ENCODE measurements around the gene SEC14L1. TPM values are rescaled to one million over a fixed set of nuclear protein-coding genes. Genes with fewer than 3 reads are reported as not detected.

The SEC14L1 gene
- total RNA-seq (10 to 100 TPM; 73.3 to 75.6 TPM), polyA plus RNA-seq (9.5 TPM)

DNA sequence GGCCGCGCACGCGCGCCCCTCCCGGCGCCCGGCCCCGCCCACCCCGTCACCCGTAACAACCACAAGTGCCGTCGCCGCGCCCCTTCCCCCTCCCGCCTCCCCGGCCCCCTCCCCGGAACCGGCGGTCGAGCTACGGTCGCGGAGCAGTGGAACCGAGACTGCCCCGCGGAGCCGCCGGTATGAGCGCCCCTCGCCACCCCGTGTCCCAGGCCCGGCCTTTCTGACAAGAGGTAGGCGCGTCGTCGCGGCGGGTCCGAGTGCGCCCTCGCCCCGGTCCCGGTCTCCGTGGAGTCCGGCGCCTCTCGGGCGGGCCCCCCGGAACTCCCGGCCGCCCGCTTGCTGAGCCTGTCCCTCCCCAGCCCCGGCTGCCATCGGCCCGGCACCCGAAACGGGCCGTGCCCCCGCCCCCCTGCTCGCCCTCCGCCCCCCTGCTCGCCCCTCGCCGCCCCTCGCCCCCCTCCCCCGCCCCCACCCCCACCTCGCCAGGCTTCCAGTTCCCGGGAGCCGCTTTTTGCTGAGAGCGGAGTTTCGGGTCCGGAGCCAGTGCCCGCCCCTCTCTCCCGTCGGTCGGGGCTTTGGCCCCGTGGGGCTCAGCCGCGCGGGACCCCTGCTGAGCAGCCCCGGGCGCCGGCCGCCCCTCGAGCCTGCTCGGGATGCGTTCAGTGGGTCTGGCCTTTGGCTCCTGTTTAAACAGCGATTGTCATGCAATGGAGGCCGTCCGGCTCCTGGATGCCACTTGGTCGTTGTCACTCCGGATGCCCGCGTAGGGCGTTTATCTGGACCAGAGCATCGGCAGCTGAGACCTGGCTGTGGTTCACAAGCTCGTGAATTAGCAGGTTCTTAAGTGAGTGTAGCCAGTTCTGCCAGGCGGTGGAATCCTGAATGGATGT is at the start of gene SEC14L1:
Gene SEC14L1 (plus strand): TSS at position 92 of the 890 bp plus-strand sequence. CDS start 2,628 bp downstream, outside the sequence.
- Mint-ChIP-seq H3K27me3 (peaks cover 0 to 3% of the 10 kb centered on the region in 2 donors), H3K36me3 (peaks cover 7 to 35% (median 8%) of the 10 kb centered on the region in 3 donors), H3K4me1 (peaks cover 44 to 69% (median 58%) of the 10 kb centered on the region in 3 donors), H3K4me3 (peak within 1 kb of the TSS; percentile 87 to 96 (median 90)), H3K9me3 (peaks cover 0 to 4% (median 0%) of the 10 kb centered on the region in 5 donors), H3K27ac (peak within 1 kb of the TSS; percentile 90 to 98 (median 94))
- CTCF ChIA-PET: interaction anchor here (1.0 to 3.4 kb wide), 4 partner anchors 53 to 703 kb away, joined by 3 to 16 read pairs (median 3); no protein-coding TSS in a partner anchor
- peak in 4 of 5 donors; percentile 8 to 55 (median 28) for DNase-seq
- POLR2A ChIA-PET: interaction anchor here (0.5 to 2.3 kb wide), 7 partner anchors 13 to 987 kb away, joined by 3 to 19 read pairs (median 4); partner anchors contain the start of gene TNRC6C
- Histone ChIP-seq H3K4me1 (ENCODE audit: insufficient read depth, low read length) (peaks cover 47% of the 10 kb centered on the region), H3K27ac (ENCODE audit: low read depth, low read length) (peak within 1 kb of the TSS; percentile 83), H3K4me3 (ENCODE audit: low read length) (peak within 1 kb of the TSS; percentile 84), H3K27me3 (ENCODE audit: insufficient read depth, low read length, poor library complexity, severe bottlenecking) (no peaks in the 10 kb centered on the region), H3K36me3 (ENCODE audit: insufficient read depth, low read length) (peaks cover 4% of the 10 kb centered on the region), H3K9me3 (ENCODE audit: low read length) (no peaks in the 10 kb centered on the region)

DNA sequence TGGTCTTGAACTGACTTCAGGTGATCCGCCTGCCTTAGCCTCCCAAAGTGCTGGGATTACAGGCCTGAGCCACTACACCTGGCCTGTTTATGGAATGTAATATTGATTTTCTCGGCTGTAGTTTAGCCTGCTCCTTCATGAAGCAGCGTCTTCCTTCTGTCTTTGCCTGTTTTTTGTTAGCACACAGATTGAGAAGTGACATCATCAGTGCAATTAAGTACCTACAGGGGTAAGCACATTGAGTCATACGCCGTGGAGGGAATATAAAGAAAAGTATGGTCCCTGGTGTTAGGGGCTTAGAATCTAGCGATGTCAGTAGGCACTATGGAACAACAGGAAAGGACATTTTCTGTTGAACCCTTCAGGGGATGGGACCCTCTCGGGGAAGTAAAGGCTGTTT is 48.7 kb upstream of the SEC14L1 start:
- ChIA-PET POLR2A (no interaction called here), CTCF (no interaction called here)
- Mint-ChIP-seq H3K27me3 (no peaks in the 10 kb centered on the region), H3K9me3 (no peaks in the 10 kb centered on the region), H3K4me1 (peaks cover 43 to 56% (median 52%) of the 10 kb centered on the region in 3 donors), H3K36me3 (peaks cover 14 to 68% (median 22%) of the 10 kb centered on the region in 3 donors), H3K27ac (peak overlapping the region in 7 of 8 donors; percentile 25 to 96 (median 77)), H3K4me3 (peak overlapping the region in 2 of 7 donors; percentile 26 to 30)
- H3K4me1 ChIP-seq (ENCODE audit: insufficient read depth, low read length): peaks cover 20% of the 10 kb centered on the region
- DNase-seq: no peak
- no peaks in the 10 kb centered on the region for H3K27me3 ChIP-seq (ENCODE audit: insufficient read depth, low read length, poor library complexity, severe bottlenecking)
- H3K36me3 ChIP-seq (ENCODE audit: insufficient read depth, low read length): peaks cover 34% of the 10 kb centered on the region
- H3K4me3 ChIP-seq (ENCODE audit: low read length): no peak overlapping the region
- no peaks in the 10 kb centered on the region for H3K9me3 ChIP-seq (ENCODE audit: low read length)
- H3K27ac ChIP-seq (ENCODE audit: low read depth, low read length): no peak overlapping the region

GRCh38 chr17:77095461-77095860 is 45.3 kb upstream of the SEC14L1 start:
- POLR2A ChIA-PET: interaction anchor here (1.3 kb wide), 1 partner anchor 44 kb away, joined by 4 read pairs; no protein-coding TSS in a partner anchor
- Histone ChIP-seq H3K4me1 (ENCODE audit: insufficient read depth, low read length) (peaks cover 14% of the 10 kb centered on the region), H3K9me3 (ENCODE audit: low read length) (no peaks in the 10 kb centered on the region), H3K27me3 (ENCODE audit: insufficient read depth, low read length, poor library complexity, severe bottlenecking) (no peaks in the 10 kb centered on the region), H3K4me3 (ENCODE audit: low read length) (no peak overlapping the region), H3K27ac (ENCODE audit: low read depth, low read length) (no peak overlapping the region), H3K36me3 (ENCODE audit: insufficient read depth, low read length) (peaks cover 35% of the 10 kb centered on the region)
- DNase-seq: no peak
- peaks cover 33 to 48% (median 45%) of the 10 kb centered on the region in 3 donors for H3K4me1 Mint-ChIP-seq
- H3K4me3 Mint-ChIP-seq: no peak overlapping the region
- no peaks in the 10 kb centered on the region for H3K9me3 Mint-ChIP-seq
- CTCF ChIA-PET: no interaction called here
- H3K27me3 Mint-ChIP-seq: no peaks in the 10 kb centered on the region
- peaks cover 18 to 71% (median 25%) of the 10 kb centered on the region in 3 donors for H3K36me3 Mint-ChIP-seq
- peak overlapping the region in 6 of 8 donors; percentile 29 to 63 (median 40) for H3K27ac Mint-ChIP-seq

DNA sequence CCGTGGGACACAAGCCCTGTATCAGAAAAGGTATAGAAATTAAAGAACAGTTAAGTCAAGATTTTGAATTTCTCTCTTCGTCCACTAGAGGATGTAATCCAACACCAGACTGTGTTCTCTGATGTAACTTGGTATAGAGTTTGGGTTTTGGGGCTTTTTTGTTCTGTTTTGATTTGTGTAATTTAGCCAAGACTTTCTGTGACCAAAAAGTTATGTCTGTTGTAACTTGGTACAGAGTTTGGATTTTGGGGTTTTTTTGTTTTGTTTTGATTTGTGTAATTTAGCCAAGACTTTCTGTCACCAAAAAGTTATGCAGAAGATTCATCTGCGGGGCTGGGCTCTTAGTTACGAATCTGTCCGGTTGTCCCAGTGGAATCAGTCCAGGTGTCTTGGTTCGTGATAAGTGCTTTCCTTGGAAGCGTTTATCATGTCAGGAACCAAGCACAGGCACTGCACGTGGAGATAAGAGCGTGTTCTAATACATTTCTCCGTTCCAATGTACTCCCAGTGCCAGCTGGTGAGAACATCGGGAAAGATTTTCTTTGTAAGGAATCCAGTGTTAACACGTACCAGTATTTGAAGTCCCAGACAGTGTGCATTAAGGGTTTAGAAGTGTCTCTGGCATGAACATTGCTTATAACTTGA is 44.1 kb upstream of the SEC14L1 start:
- DNase-seq: peak in 1 of 5 donors; percentile 40
- Mint-ChIP-seq H3K9me3 (no peaks in the 10 kb centered on the region), H3K27ac (peak overlapping the region in 6 of 8 donors; percentile 55 to 89 (median 72)), H3K36me3 (peaks cover 18 to 66% (median 25%) of the 10 kb centered on the region in 3 donors), H3K27me3 (no peaks in the 10 kb centered on the region), H3K4me3 (no peak overlapping the region), H3K4me1 (peaks cover 28 to 39% (median 38%) of the 10 kb centered on the region in 3 donors)
- Histone ChIP-seq H3K36me3 (ENCODE audit: insufficient read depth, low read length) (peaks cover 28% of the 10 kb centered on the region), H3K9me3 (ENCODE audit: low read length) (no peaks in the 10 kb centered on the region), H3K4me3 (ENCODE audit: low read length) (no peak overlapping the region), H3K4me1 (ENCODE audit: insufficient read depth, low read length) (peaks cover 14% of the 10 kb centered on the region), H3K27ac (ENCODE audit: low read depth, low read length) (no peak overlapping the region), H3K27me3 (ENCODE audit: insufficient read depth, low read length, poor library complexity, severe bottlenecking) (no peaks in the 10 kb centered on the region)
- POLR2A ChIA-PET: no interaction called here
- CTCF ChIA-PET: interaction anchor here (2.3 kb wide), 1 partner anchor 8 kb away, joined by 7 read pairs; no protein-coding TSS in a partner anchor

DNA sequence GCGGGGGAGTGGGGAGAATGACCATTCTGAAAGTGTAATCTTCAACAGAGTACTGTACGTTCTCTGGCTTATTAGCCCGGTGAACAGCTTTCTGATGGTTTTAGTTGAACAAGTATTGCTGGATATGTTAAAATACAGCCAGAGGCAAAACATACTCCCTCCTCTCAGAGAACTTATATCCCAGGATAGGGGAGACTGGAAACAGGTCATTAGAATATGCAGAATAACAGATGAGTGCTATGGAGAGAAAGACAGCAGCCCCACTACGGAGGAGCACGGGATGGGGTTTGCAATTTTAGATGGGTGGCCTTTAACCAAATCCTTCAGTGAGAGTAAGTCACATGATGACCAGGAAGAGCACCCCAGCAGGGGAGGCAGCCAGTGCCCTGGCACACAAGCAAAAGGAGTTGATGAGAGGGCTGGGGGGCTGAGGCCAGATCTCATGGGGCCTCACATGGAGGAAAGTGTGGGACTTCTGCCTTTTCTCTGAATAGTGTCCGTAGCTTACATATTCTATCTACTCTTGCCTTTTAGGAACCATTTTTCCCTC is 43.1 kb upstream of the SEC14L1 start:
- ChIA-PET CTCF (interaction anchor here (0.6 to 2.9 kb wide), 3 partner anchors 9 to 112 kb away, joined by 3 to 14 read pairs (median 7); no protein-coding TSS in a partner anchor), POLR2A (no interaction called here)
- Mint-ChIP-seq H3K27me3 (no peaks in the 10 kb centered on the region), H3K9me3 (no peaks in the 10 kb centered on the region), H3K27ac (peak overlapping the region in 7 of 8 donors; percentile 22 to 92 (median 61)), H3K4me3 (peak overlapping the region in 1 of 7 donors; percentile 15), H3K4me1 (peaks cover 23 to 32% (median 31%) of the 10 kb centered on the region in 3 donors), H3K36me3 (peaks cover 13 to 61% (median 22%) of the 10 kb centered on the region in 3 donors)
- H3K9me3 ChIP-seq (ENCODE audit: low read length): no peaks in the 10 kb centered on the region
- no peak overlapping the region for H3K27ac ChIP-seq (ENCODE audit: low read depth, low read length)
- peaks cover 14% of the 10 kb centered on the region for H3K4me1 ChIP-seq (ENCODE audit: insufficient read depth, low read length)
- DNase-seq: no peak
- no peaks in the 10 kb centered on the region for H3K27me3 ChIP-seq (ENCODE audit: insufficient read depth, low read length, poor library complexity, severe bottlenecking)
- H3K4me3 ChIP-seq (ENCODE audit: low read length): no peak overlapping the region
- H3K36me3 ChIP-seq (ENCODE audit: insufficient read depth, low read length): peaks cover 23% of the 10 kb centered on the region

GRCh38 chr17:77098884-77099545 is 41.8 kb upstream of the SEC14L1 start:
- Histone ChIP-seq H3K36me3 (ENCODE audit: insufficient read depth, low read length) (peaks cover 12% of the 10 kb centered on the region), H3K9me3 (ENCODE audit: low read length) (no peaks in the 10 kb centered on the region), H3K27me3 (ENCODE audit: insufficient read depth, low read length, poor library complexity, severe bottlenecking) (no peaks in the 10 kb centered on the region), H3K4me1 (ENCODE audit: insufficient read depth, low read length) (peaks cover 14% of the 10 kb centered on the region), H3K4me3 (ENCODE audit: low read length) (no peak overlapping the region), H3K27ac (ENCODE audit: low read depth, low read length) (no peak overlapping the region)
- Mint-ChIP-seq H3K27me3 (no peaks in the 10 kb centered on the region), H3K36me3 (peaks cover 7 to 49% (median 17%) of the 10 kb centered on the region in 3 donors), H3K4me1 (peaks cover 18 to 27% (median 25%) of the 10 kb centered on the region in 3 donors), H3K4me3 (no peak overlapping the region), H3K27ac (peak overlapping the region; percentile 7 to 97 (median 89)), H3K9me3 (no peaks in the 10 kb centered on the region)
- POLR2A ChIA-PET: interaction anchor here (0.9 to 1.2 kb wide), 2 partner anchors 18 to 42 kb away, joined by 3 to 4 read pairs; partner anchors contain the start of gene SEC14L1
- peak in 2 of 5 donors; percentile 30 to 78 for DNase-seq
- CTCF ChIA-PET: interaction anchor here (2.3 to 2.9 kb wide), 2 partner anchors 10 to 12 kb away, joined by 7 to 14 read pairs; no protein-coding TSS in a partner anchor

DNA sequence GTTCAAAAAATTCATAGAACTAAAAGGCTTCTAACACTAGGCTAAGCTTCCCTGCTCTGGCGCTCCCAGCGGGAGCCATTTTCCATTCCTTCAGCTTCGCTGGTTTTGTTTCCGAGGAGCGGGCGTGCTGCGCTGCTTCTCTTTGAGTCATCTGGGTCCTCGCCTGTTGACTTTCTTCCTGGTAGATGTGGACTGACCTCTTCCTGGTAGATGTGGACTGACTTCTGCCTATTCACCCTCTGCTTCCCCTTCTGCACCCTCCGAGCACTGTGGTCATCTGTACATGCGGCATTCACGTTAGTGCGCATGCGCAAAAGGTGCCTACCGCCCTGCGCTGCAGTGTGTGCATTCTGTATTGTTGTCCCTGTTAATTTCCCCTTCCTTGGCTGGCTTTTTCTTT is 40.8 kb upstream of the SEC14L1 start:
- Histone ChIP-seq H3K4me3 (ENCODE audit: low read length) (no peak overlapping the region), H3K27me3 (ENCODE audit: insufficient read depth, low read length, poor library complexity, severe bottlenecking) (no peaks in the 10 kb centered on the region), H3K9me3 (ENCODE audit: low read length) (no peaks in the 10 kb centered on the region), H3K36me3 (ENCODE audit: insufficient read depth, low read length) (peaks cover 9% of the 10 kb centered on the region), H3K27ac (ENCODE audit: low read depth, low read length) (no peak overlapping the region), H3K4me1 (ENCODE audit: insufficient read depth, low read length) (peaks cover 14% of the 10 kb centered on the region)
- H3K36me3 Mint-ChIP-seq: peaks cover 4 to 41% (median 13%) of the 10 kb centered on the region in 3 donors
- H3K9me3 Mint-ChIP-seq: no peaks in the 10 kb centered on the region
- H3K27ac Mint-ChIP-seq: peak overlapping the region in 5 of 8 donors; percentile 42 to 92 (median 78)
- peaks cover 16 to 27% (median 25%) of the 10 kb centered on the region in 3 donors for H3K4me1 Mint-ChIP-seq
- no peak for DNase-seq
- CTCF ChIA-PET: interaction anchor here (2.9 kb wide), 1 partner anchor 13 kb away, joined by 14 read pairs; no protein-coding TSS in a partner anchor
- H3K27me3 Mint-ChIP-seq: no peaks in the 10 kb centered on the region
- H3K4me3 Mint-ChIP-seq: peak overlapping the region in 1 of 7 donors; percentile 27
- POLR2A ChIA-PET: no interaction called here

Measured in CD8-positive, alpha-beta memory T cell (primary cell).